Middle frontal gyrus (tissue), 1 donor: ENCODE results near the gene NDUFAF8.

Experiments used
- DNase-seq: peaks from one replicate; pipeline ENCODE4 v3.0.0-alpha.2; 2015; ENCODE audit warnings: low spot score; ENCODE audit errors: extremely low spot score

Gene NDUFAF8

GRCh38 chr17:81200695-81201580 lies 38.2 kb upstream of the NDUFAF8 start:
- DNase-seq, result peak; percentile 64

- no peak for DNase-seq
These were observed 36.8 kb upstream of the NDUFAF8 start for GRCh38 chr17:81202318-81202717.

DNA sequence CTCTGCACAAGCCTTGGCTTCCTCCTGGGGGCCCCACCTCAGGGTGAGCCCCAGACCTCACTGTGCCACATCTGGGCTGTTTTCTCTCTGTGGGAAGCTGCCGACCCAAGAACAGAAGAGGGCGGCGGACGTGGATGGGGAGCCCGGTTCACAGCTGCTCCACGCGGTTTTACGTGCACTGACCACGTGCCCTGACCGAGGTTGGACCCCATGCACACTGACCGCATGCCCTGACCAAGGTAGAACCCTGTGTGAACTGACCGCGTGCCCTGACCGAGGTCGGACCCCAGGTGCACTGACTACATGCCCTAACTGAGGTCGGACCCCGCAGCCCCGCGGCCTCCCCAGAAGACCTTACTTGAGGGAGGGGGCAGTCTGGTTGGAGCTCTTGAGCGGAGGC lies 36.0 kb upstream of the NDUFAF8 start:
- DNase-seq, result no peak

DNA sequence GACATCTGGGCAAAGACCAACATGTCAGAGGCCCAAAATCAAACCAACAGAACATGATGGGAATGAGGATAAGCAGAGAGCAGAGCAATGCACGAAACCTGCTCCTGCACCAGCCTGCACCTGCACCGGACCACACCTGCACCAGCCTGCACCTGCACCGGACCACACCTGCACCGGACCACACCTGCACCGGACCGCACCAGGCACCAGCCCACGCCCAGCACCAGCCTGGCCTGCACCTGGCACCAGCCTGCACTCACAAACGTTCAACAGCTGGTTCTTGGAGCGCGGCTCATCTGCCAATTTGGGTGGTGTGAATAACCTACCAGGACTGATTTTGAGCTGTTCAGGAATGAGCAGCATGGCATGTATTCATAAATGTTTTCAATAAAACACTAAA lies 34.5 kb upstream of the NDUFAF8 start:
- DNase-seq, result no peak

DNA sequence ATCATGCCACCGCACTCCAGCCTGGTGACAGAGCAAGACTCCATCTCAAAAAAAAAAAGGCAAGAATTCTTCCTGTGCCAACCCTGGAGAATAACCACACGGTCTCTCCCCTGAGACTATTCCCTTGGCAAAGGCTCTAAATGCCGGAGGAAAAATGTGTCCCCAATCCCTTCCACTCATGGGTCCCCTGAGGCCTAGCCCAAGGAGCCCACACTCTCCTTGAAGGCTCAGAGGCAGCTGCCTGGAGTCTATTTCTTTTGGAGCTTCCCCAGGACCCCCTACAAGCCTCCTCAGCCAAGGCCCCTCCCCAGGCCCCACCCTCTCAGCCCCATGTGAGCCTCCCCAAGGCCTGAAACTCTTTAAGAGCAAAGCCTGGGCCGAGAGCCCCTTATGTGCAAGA lies 33.0 kb upstream of the NDUFAF8 start:
- DNase-seq, result no peak

GRCh38 chr17:81206657-81207056 lies 32.5 kb upstream of the NDUFAF8 start:
- no peak for DNase-seq

DNA sequence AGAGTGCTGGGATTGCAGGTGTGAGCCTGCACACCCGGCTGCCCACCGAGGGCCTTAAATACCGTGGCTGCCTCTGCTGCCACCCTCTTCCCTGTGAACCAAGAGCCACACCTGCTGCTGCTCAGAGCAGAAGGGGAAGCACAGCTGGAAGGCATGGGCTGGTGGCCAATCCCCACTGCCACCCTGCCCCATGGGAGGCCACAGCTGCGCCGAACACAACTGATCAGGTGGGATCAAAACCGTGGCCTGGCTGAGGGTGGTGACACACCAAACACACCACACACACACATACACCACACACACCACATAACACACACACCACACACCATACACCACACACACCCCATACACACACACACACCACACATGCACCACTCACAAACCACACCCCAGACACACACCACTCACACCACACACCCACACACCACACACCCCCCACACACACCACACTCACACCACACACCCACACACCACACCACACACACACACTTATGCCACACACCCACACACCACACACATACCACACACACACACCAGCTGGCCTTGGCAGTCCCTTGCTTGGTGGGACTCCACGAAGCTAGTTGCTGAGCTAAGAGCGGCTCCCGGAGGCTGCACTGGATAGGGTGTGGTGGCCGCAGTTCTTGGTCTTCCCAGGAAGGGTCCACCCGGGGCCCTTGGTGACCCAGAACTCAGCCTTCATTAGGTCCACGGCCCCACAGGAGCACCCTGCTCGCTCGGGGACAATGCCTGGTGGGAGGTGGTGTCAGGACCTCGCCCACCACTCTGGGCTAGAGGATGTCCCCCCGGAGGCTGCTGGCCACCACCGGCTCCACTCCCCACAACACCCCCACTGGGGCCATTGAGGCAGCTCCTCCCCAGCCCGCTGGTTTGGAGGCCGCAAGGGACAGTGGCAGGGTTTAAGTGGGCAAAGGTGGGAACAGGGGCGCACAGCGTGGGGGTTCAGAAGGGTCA lies 31.2 kb upstream of the NDUFAF8 start:
- DNase-seq, result no peak

GRCh38 chr17:81208651-81209050 lies 30.5 kb upstream of the NDUFAF8 start:
- no peak for DNase-seq

- no peak for DNase-seq
These were observed 30.0 kb upstream of the NDUFAF8 start for GRCh38 chr17:81209141-81209540.

- DNase-seq, result no peak
These were observed 28.7 kb upstream of the NDUFAF8 start for GRCh38 chr17:81210466-81210865.

DNA sequence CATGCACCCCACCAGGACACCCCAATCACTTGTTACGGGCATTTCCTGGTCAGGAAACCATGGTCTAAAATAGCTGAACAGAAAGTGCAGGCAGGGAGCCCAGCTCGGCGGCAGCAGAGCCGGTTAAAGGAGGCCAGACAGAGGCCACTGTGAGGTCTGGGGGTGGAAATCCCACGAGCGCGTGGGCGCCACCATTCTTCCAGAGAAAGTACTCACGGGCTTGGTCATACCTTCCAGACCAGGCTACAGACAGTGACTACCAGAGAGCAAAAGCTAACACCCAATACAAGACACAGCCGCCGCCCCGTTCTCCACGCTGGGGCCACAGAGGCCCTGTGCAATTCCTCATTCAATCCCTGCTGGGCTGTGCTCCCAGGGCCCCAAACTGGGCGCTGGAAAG lies 28.2 kb upstream of the NDUFAF8 start:
- DNase-seq, result no peak

DNA sequence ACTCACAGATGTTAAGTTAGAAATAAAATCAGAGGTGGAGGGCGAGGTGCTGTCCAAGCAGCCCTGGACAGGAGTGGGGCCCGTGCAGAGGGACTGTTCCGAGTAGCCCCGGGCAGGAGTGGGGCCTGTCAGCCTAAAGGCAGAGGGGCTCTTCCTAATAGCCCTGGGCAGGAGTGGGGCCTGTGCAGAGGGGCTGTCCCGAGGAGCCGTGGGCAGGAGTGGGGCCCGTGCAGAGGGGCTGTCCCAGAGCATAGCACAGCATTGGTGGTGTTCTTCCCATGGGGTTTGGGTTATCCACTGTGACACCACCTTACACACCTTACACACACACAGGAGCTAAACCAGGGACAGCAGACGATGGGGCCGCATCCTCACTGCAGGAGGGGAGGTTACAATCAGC lies 26.8 kb upstream of the NDUFAF8 start:
- no peak for DNase-seq

GRCh38 chr17:81213978-81214377 lies 25.1 kb upstream of the NDUFAF8 start:
- no peak for DNase-seq

DNA sequence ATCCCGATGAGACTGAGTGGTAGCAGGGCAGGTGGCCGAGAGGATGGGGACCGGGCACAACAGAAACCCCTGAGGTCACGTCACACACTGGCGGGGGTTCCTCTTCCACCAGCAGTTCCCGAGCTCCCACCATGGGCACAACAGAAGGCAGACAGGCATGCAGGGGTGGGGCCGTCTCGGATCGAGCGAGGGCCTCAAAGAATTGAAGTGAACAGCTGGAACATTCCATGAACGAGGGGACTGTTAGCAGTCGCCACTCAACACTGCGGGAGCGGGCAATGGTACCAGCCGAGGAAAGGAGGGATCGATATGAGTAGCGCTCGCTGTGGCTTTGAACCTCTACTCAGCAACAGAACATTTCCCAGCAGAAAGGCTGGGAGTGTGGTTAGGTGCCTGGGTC lies 21.6 kb upstream of the NDUFAF8 start:
- DNase-seq, result no peak

DNA sequence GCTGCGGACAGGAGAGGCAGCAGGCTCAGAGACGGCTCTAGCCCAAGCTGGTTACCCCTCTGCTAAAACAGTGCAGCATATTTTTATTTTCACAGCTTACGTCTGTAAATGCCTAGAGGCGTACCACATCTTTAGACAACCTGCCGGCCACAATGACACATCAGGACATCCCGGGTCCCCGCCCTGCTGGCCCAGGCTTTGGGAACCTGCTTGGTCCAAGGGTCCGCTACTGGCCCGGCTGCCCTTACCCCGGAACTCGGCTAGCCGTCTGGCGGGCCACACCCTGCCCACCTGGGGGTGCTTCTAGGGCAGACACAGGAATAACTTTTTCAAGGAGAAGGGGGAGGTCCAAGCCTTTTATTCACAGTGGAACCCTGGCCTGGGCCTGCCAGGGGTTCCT lies 20.7 kb upstream of the NDUFAF8 start:
- no peak for DNase-seq

DNA sequence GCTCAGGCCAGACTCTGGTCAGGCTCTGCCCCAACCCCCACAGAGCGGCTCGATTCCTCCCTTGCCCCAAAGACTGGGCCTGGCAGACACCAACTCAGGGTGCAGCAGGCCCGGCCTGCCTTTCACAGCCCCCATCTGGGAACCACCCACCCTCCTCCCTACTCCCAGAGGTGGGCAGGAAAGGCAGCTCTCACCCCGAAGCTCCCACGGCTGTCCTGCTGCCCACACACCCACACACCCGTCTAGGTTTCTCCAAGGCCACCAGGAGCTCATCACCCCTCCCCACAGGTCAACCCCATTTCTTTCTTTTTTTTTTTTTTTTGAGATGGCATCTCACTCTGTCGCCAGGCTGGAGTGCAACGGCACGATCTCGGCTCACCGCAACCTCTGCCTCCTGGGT lies 20.1 kb upstream of the NDUFAF8 start:
- no peak for DNase-seq

GRCh38 chr17:81219476-81220180 lies 19.5 kb upstream of the NDUFAF8 start:
- no peak for DNase-seq

DNA sequence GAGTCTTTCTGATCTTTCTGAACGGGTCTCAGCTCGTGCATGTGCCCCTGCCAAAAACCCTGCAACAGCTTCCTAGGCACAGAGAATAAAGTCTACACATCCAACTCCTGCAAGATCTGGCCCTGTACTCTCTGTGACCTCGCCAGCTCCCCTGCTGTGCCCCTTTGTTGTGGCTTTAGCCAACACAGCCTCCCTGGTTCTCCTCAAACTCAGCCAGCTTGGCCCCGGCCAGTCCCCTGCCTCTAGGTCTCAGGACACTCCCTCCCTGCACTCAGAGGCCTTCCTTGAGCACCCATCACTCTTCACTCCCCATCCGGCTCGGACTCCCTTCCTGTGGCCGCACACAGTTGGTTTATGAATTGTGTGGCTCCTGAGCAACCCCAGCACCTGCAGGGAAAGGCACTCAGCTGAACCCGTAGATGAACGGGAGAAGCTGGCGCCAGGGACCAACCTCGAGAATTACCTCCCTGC lies 17.7 kb upstream of the NDUFAF8 start:
- no peak for DNase-seq

DNA sequence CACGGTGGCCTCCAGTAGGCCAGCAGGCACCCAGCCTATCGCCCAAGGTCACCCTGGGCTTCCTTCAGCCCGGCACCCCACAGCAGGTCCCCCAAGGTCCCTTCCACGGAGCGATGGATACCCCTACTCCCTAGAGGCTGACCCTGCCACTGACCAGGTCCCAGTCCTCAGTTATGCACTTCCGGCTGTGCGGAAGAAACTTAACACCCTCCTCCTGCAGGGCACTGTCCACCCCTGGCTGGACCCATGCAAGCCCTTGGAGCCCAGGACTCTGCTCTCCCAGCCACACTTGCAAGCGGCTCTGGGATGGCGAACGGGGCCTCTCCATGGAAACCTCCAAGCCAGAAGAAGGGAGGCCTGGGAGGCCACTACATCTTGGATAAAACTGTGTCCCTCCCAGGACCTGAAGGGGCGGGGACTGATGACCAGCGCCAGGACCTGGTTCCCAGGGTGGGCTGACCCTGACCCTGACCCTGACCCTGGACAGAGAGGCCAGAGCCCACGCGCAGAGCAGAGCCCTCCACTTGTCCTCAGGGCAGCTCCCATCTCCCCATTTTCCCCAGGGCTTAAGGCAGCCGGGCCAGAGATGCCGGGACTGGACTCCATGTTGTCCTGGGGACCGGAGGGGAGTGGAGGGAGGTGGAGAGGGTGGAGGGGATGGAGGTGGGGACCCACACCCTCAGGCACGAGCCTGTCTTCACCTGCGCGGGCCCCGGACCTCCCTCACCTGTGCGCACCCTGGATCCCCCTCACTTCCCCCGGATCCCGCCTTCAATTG lies 17.1 kb upstream of the NDUFAF8 start:
- no peak for DNase-seq

GRCh38 chr17:81222620-81222905 lies 16.6 kb upstream of the NDUFAF8 start:
- DNase-seq, result no peak
